ENCODE measurements around the gene PNP. TPM values are rescaled to one million over a fixed set of nuclear protein-coding genes. Genes with fewer than 3 reads are reported as not detected.

The PNP gene
- total RNA-seq, 4 donors from 2014 or later = 1.6 to 7.5 (median 3.0) TPM

Other genes starting within 250 kb of the PNP start
- not detected for gene OR11H6, start 245.7 kb upstream of the PNP start, total RNA-seq
- gene OR11H7, start 240.4 kb upstream of the PNP start, total RNA-seq = not detected
- gene OR11H4, start 230.1 kb upstream of the PNP start, total RNA-seq = not detected
- 1 to 10 TPM; 3.7 to 6.3 (median 4.8) TPM for gene TTC5, start 163.5 kb upstream of the PNP start, total RNA-seq
- 10 to 100 TPM; 15.7 to 42.9 (median 30.2) TPM for gene CCNB1IP1, start 136.1 kb upstream of the PNP start, total RNA-seq
- gene PARP2, start 125.8 kb upstream of the PNP start, total RNA-seq = 10 to 100 TPM in 1 of 4 donors, 1 to 10 TPM in 3; 5.1 to 15.0 (median 7.0) TPM
- gene TEP1, start 55.9 kb upstream of the PNP start, total RNA-seq = 10 to 100 TPM in 2 of 4 donors, 1 to 10 TPM in 2; 7.2 to 25.7 (median 12.0) TPM
- gene KLHL33, start 33.2 kb upstream of the PNP start, total RNA-seq = 1 to 10 TPM; 1.9 to 4.7 (median 3.5) TPM
- 10 to 100 TPM; 15.8 to 21.7 (median 20.5) TPM for gene OSGEP, start 14.6 kb upstream of the PNP start, total RNA-seq
- gene APEX1, start 14.2 kb upstream of the PNP start, total RNA-seq = 100 to 1,000 TPM in 2 of 4 donors, 10 to 100 TPM in 2; 65.6 to 132 (median 94.2) TPM
- 10 to 100 TPM; 18.8 to 38.5 (median 21.7) TPM for gene PIP4P1, start 8.0 kb upstream of the PNP start, total RNA-seq
- not detected for gene RNASE10, start 36.1 kb downstream of the PNP start, total RNA-seq
- gene RNASE9, start 91.6 kb downstream of the PNP start, total RNA-seq = not detected
- gene RNASE11, start 118.6 kb downstream of the PNP start, total RNA-seq = not detected
- not detected for gene RNASE12, start 122.0 kb downstream of the PNP start, total RNA-seq
- gene OR6S1, start 172.3 kb downstream of the PNP start, total RNA-seq = not detected
- gene RNASE4, start 215.2 kb downstream of the PNP start, total RNA-seq = 10 to 100 TPM; 12.2 to 21.3 (median 18.9) TPM
- gene ANG, start 219.4 kb downstream of the PNP start, total RNA-seq = 10 to 100 TPM in 1 of 4 donors, 1 to 10 TPM in 3; 3.9 to 10.5 (median 5.6) TPM

All from gastrocnemius medialis (tissue), 4 donors.